ENCODE results near the gene PRDX5.

The PRDX5 gene

DNA sequence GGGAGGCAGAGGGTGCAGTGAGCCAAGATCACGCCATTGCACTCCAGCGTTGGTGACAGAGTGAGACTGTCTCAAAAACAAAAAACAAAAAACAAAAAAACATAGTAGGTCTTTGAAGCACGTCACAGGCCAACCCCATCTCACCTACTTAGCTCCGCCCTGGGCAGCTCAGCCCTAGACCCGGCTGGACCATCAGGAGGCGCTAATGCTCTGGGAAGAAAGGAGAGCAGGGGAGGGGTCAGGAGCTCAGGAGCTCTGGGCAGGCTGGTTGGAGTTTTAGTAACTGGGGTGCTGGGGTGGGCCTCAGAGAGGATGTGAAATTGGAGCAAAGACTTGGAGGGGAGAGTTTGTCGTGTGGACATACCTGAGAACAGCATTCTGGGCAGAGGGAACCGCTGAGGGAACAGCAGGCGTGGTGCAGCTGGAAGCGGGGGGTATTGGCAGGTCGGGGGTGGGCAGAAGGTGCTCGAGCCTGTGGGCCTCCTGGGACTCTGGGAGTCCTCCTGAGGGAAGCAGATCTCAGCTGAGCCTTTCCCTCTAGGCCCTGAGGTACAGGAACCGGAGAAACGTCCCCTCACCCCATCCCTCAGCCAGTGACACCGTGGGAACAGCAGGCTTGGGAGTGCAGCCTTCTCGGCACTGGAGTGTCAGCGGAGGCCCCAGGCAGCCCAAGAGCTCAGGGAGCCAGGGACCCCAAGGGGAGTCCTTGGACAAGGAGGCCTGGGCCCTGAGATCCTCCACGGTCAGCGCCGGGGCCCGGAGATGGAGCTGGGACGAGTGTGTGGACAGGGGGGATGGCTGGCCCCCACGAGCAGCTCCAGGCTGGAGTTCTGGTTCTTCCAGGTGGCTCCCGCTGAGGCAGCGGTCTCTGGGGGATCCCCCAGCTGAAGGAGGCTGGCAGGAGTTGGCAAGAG is 38.8 kb downstream of the PRDX5 start:
- Histone ChIP-seq H3K27ac (ENCODE audit: poor library complexity, severe bottlenecking) (peak overlapping the region; percentile 97), H3K4me3 (ENCODE audit: severe bottlenecking) (no peak overlapping the region), H3K36me3 (ENCODE audit: low read depth) (peaks cover 19% of the 10 kb centered on the region), H3K27me3 (ENCODE audit: insufficient read depth, poor library complexity, severe bottlenecking) (no peaks in the 10 kb centered on the region), H3K9me3 (ENCODE audit: severe bottlenecking) (no peaks in the 10 kb centered on the region), H3K4me1 (ENCODE audit: insufficient read depth, poor library complexity, severe bottlenecking) (peaks cover 21% of the 10 kb centered on the region)
- TF ChIP-seq, protein P1, sequence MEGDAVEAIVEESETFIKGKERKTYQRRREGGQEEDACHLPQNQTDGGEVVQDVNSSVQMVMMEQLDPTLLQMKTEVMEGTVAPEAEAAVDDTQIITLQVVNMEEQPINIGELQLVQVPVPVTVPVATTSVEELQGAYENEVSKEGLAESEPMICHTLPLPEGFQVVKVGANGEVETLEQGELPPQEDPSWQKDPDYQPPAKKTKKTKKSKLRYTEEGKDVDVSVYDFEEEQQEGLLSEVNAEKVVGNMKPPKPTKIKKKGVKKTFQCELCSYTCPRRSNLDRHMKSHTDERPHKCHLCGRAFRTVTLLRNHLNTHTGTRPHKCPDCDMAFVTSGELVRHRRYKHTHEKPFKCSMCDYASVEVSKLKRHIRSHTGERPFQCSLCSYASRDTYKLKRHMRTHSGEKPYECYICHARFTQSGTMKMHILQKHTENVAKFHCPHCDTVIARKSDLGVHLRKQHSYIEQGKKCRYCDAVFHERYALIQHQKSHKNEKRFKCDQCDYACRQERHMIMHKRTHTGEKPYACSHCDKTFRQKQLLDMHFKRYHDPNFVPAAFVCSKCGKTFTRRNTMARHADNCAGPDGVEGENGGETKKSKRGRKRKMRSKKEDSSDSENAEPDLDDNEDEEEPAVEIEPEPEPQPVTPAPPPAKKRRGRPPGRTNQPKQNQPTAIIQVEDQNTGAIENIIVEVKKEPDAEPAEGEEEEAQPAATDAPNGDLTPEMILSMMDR (IDR thresholded peaks at IDR 0.05; ENCODE audit: poor library complexity, severe bottlenecking), result peak; percentile 35
- ATAC-seq (ENCODE audit: low read depth) (no peak), DNase-seq (ENCODE audit: low spot score) (peak; percentile 52)

DNA sequence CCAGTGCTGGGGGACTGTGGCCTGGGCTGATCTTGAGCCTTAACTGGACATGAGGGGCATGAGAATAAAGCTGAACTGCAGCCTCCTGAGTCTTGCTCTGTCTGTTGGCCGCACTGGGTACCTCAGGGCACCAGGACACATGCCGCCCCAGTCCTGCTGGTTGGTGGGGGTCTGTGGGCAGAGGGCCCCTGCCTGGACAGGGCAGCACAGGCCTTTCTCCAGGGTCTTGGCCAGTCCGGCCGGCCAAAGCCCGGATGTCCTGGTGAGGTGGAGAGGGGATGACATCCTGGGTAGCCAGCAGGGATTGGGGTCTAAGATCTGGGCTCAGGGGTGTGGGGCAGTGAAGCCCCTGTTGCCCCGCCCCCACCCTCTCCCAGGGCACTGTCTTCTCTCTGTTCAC is 39.5 kb downstream of the PRDX5 start:
- TF ChIP-seq, protein P1 (IDR thresholded peaks at IDR 0.05; ENCODE audit: poor library complexity, severe bottlenecking), result no peak
- H3K27me3 ChIP-seq (ENCODE audit: insufficient read depth, poor library complexity, severe bottlenecking), result no peaks in the 10 kb centered on the region
- ATAC-seq (ENCODE audit: low read depth), result no peak
- H3K4me1 ChIP-seq (ENCODE audit: insufficient read depth, poor library complexity, severe bottlenecking), result peaks cover 21% of the 10 kb centered on the region
- H3K9me3 ChIP-seq (ENCODE audit: severe bottlenecking), result no peaks in the 10 kb centered on the region
- DNase-seq (ENCODE audit: low spot score), result peak; percentile 51
- H3K4me3 ChIP-seq (ENCODE audit: severe bottlenecking), result no peak overlapping the region
- H3K36me3 ChIP-seq (ENCODE audit: low read depth), result peaks cover 26% of the 10 kb centered on the region
- H3K27ac ChIP-seq (ENCODE audit: poor library complexity, severe bottlenecking), result peak overlapping the region; percentile 97

DNA sequence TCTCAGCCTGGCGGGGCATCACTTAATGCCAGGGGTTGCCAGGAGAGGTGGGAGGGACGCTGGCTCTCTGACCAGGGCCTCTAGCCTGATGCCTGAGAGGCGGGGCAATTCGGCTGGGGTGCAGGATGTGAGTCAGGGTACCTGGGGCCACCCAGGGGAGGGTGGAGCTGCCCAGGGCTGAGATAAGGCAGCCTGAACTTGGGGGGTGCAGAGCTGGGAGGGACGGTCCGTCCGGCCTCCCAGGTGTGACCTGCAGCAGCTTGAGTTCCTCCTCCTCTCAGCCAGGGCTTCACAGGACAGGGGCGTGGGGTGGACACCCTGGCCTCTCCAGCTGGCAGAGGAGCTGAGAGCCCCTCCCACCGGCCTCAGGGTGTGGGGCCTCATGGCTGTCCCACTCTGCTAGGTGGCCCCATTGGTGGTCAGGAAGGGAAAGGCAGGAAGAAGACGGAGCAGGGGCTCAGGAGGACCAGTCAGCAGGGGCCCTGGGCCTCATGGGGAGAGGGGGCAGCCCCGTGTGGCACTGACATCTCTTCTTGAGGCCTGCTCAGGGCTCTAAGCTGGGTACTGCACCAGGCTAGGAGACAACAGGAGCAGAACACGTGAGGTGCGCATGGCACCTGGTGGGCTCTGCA is 40.1 kb downstream of the PRDX5 start:
- Histone ChIP-seq H3K9me3 (ENCODE audit: severe bottlenecking) (no peaks in the 10 kb centered on the region), H3K27ac (ENCODE audit: poor library complexity, severe bottlenecking) (peak overlapping the region; percentile 97), H3K36me3 (ENCODE audit: low read depth) (peaks cover 32% of the 10 kb centered on the region), H3K4me3 (ENCODE audit: severe bottlenecking) (peak overlapping the region; percentile 70), H3K27me3 (ENCODE audit: insufficient read depth, poor library complexity, severe bottlenecking) (no peaks in the 10 kb centered on the region), H3K4me1 (ENCODE audit: insufficient read depth, poor library complexity, severe bottlenecking) (peaks cover 21% of the 10 kb centered on the region)
- peak; percentile 96 for DNase-seq (ENCODE audit: low spot score)
- peak; percentile 81 for ATAC-seq (ENCODE audit: low read depth)
- TF ChIP-seq, protein P1 (IDR thresholded peaks at IDR 0.05; ENCODE audit: poor library complexity, severe bottlenecking), result no peak

DNA sequence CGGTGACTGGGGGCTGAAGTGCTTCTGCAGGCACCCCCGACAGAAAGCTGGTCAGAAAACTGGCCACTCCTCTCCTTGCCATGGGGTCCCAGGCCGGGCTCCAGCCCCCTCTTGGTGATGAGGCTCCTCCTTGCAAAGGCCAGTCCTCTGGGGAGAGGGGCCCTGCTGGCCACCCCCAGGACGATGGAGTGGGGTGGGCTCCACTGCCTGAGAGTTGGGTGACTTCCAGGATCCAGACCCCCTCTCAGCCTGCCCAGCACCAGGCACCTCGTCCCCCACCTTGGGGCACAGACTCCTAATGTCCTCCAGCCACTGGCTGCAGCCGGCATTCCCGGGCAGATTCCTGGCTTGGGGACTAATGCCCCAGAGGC is 40.6 kb downstream of the PRDX5 start:
- no peak; the same call in 2 of the 3 replicates for ATAC-seq (ENCODE audit: low read depth)
- peaks cover 37% of the 10 kb centered on the region for H3K36me3 ChIP-seq (ENCODE audit: low read depth)
- peak overlapping the region; percentile 97 for H3K27ac ChIP-seq (ENCODE audit: poor library complexity, severe bottlenecking)
- peak overlapping the region; percentile 70 for H3K4me3 ChIP-seq (ENCODE audit: severe bottlenecking)
- peaks cover 21% of the 10 kb centered on the region for H3K4me1 ChIP-seq (ENCODE audit: insufficient read depth, poor library complexity, severe bottlenecking)
- no peak for DNase-seq (ENCODE audit: low spot score)
- no peaks in the 10 kb centered on the region for H3K9me3 ChIP-seq (ENCODE audit: severe bottlenecking)
- TF ChIP-seq, protein P1 (IDR thresholded peaks at IDR 0.05; ENCODE audit: poor library complexity, severe bottlenecking), result no peak
- no peaks in the 10 kb centered on the region for H3K27me3 ChIP-seq (ENCODE audit: insufficient read depth, poor library complexity, severe bottlenecking)

Measured in RWPE2 (cell line).